SK-N-SH (cell line): ENCODE measurements around the gene FEZF2. TPM values are rescaled to one million over a fixed set of nuclear protein-coding genes. Genes with fewer than 3 reads are reported as not detected.

Experiments used
- CTCF ChIA-PET: fragments of 300-600, 350-600 bp; formaldehyde crosslinking; extraction: SDS; loops from one replicate; lab custom pipeline; 2021; lab: Yijun Ruan, JAX
- POLR2A ChIA-PET: fragments of 350-600 bp; sonication (Branson Sonifier 250); formaldehyde crosslinking; extraction: SDS; loops from one replicate; lab custom pipeline; 2020; ENCODE audit warnings: antibody characterized with exemption, inconsistent platforms; lab: Yijun Ruan, JAX
- DNase-seq: peaks from one replicate; pipeline ENCODE4 v3.0.0; 2012
- H2AFZ ChIP-seq: fragments of 200-600 bp; sonication (generic); 2 replicates; pipeline ENCODE4 v1.8.1; 2016; ENCODE audit warnings: antibody characterized with exemption, mild to moderate bottlenecking, low read depth
- H3F3A ChIP-seq: fragments of 200-600 bp; sonication (generic); replicated peaks from 2 replicates; pipeline ENCODE3; 2016; ENCODE audit warnings: antibody characterized with exemption, mild to moderate bottlenecking; ENCODE audit not compliant: insufficient read depth
- H3K27ac ChIP-seq, 2 experiments: fragments of 200-500 bp in 1 of 2; fragments of 200-600 bp in 1 of 2; sonication (Bioruptor generic) in 1 of 2; sonication (generic), shearing (Covaris generic) in 1 of 2; 2 replicates each; pipeline versions ENCODE4 v1.5.1 to v1.6.1; 2014 to 2016; ENCODE audit warnings: low read depth in 2 of 2, inconsistent platforms in 1 of 2, low read length in 1 of 2, mild to moderate bottlenecking in 1 of 2, mixed read lengths in 1 of 2
- H3K27me3 ChIP-seq: fragments of 200-600 bp; sonication (generic), shearing (Covaris generic); 2 replicates; pipeline ENCODE4 v1.6.1; 2016; ENCODE audit warnings: mixed run types; ENCODE audit not compliant: insufficient read depth
- H3K36me3 ChIP-seq, 2 experiments: fragments of 200-500 bp in 1 of 2; fragments of 200-600 bp in 1 of 2; sonication (Bioruptor generic) in 1 of 2; sonication (generic) in 1 of 2; replicated peaks in 1 of 2; 2 replicates each; pipeline versions ENCODE3 to v1.5.1; 2014 to 2016; ENCODE audit warnings: low read length in 1 of 2, mild to moderate bottlenecking in 1 of 2; ENCODE audit not compliant: insufficient read depth in 2 of 2, control insufficient read depth in 1 of 2
- H3K4me1 ChIP-seq, 2 experiments: fragments of 200-500 bp in 1 of 2; fragments of 200-600 bp in 1 of 2; sonication (Bioruptor generic) in 1 of 2; sonication (generic), shearing (Covaris generic) in 1 of 2; 2 replicates each; pipeline versions ENCODE4 v1.5.1 to v1.6.1; 2014 to 2016; ENCODE audit warnings: low read depth in 1 of 2, low read length in 1 of 2, mixed run types in 1 of 2; ENCODE audit not compliant: insufficient read depth in 2 of 2, control insufficient read depth in 1 of 2
- H3K4me2 ChIP-seq: fragments of 200-600 bp; sonication (generic), shearing (Covaris generic); 2 replicates; pipeline ENCODE4 v1.6.1; 2017; ENCODE audit warnings: mixed run types
- H3K4me3 ChIP-seq, 2 experiments: fragments of 200-500 bp in 1 of 2; fragments of 200-600 bp in 1 of 2; sonication (Bioruptor generic) in 1 of 2; sonication (generic), shearing (Covaris generic) in 1 of 2; 2 replicates each; pipeline versions ENCODE4 v1.5.1 to v1.8.1; 2014 to 2016; ENCODE audit warnings: low read depth in 2 of 2, inconsistent platforms in 1 of 2, low read length in 1 of 2, mild to moderate bottlenecking in 1 of 2, mixed read lengths in 1 of 2, moderate library complexity in 1 of 2
- H3K79me2 ChIP-seq: fragments of 200-600 bp; sonication (generic); 2 replicates; pipeline ENCODE4 v1.8.1; 2017; ENCODE audit warnings: mild to moderate bottlenecking; ENCODE audit not compliant: insufficient read depth
- H3K9ac ChIP-seq: fragments of 200-600 bp; sonication (generic); 2 replicates; pipeline ENCODE4 v1.6.1; 2017; ENCODE audit warnings: mixed run types
- H3K9me2 ChIP-seq: fragments of 200-600 bp; sonication (generic); 2 replicates; pipeline ENCODE4 v1.6.1; 2017; ENCODE audit warnings: mixed run types
- H3K9me3 ChIP-seq: fragments of 200-600 bp; sonication (generic); 2 replicates; pipeline ENCODE4 v1.6.1; 2017; ENCODE audit warnings: mixed run types, mild to moderate bottlenecking, moderate library complexity
- H4K20me1 ChIP-seq: fragments of 200-600 bp; sonication (generic); 2 replicates; pipeline ENCODE4 v1.6.1; 2017; ENCODE audit warnings: mild to moderate bottlenecking, mixed run types; ENCODE audit not compliant: insufficient read depth
- CTCF ChIP-seq: fragments of 200-600 bp; sonication (generic); IDR thresholded peaks from 2 replicates; pipeline ENCODE4 v1.6.1; 2017; ENCODE audit warnings: antibody characterized with exemption, mild to moderate bottlenecking, moderate library complexity
- ELF1 ChIP-seq: IDR thresholded peaks from 2 replicates; pipeline ENCODE4 v1.4.0; 2012
- FOSL2 ChIP-seq: IDR thresholded peaks from 2 replicates; pipeline ENCODE4 v1.4.0; 2012; ENCODE audit warnings: low read depth, mild to moderate bottlenecking, moderate library complexity, borderline replicate concordance
- FOXJ3 ChIP-seq: sonication (generic); formaldehyde crosslinking; IDR thresholded peaks from 2 replicates; pipeline ENCODE4 v1.5.1; 2020; ENCODE audit warnings: mild to moderate bottlenecking, missing genetic modification reagents
- FOXM1 ChIP-seq: IDR thresholded peaks from 2 replicates; pipeline ENCODE4 v1.4.0; 2012; ENCODE audit warnings: low read depth, mild to moderate bottlenecking
- GATA2 ChIP-seq: sonication (generic); formaldehyde crosslinking; IDR thresholded peaks from 2 replicates; pipeline ENCODE4 v1.5.0; 2020; ENCODE audit warnings: mild to moderate bottlenecking, missing genetic modification reagents
- IRF3 ChIP-seq: fragments of 150-350 bp; IDR thresholded peaks from 2 replicates; pipeline ENCODE4 v1.6.1; 2016; ENCODE audit warnings: mild to moderate bottlenecking, low read depth, low read length
- JUND ChIP-seq: IDR thresholded peaks from 2 replicates; pipeline ENCODE4 v1.4.0; 2012
- MEF2A ChIP-seq: IDR thresholded peaks from 2 replicates; pipeline ENCODE4 v1.4.0; 2012; ENCODE audit warnings: low read depth, borderline replicate concordance
- NRF1 ChIP-seq: IDR thresholded peaks from 2 replicates; pipeline ENCODE4 v1.6.1; 2012; ENCODE audit warnings: low read depth, mild to moderate bottlenecking, low read length
- PBX3 ChIP-seq: IDR thresholded peaks from 2 replicates; pipeline ENCODE4; 2012
- POLR2AphosphoS5 ChIP-seq: IDR thresholded peaks from 2 replicates; pipeline ENCODE4 v1.6.1; 2012; ENCODE audit warnings: low read depth, low read length
- REST ChIP-seq: IDR thresholded peaks from 2 replicates; pipeline ENCODE4 v1.6.1; 2012; ENCODE audit warnings: mild to moderate bottlenecking, low read depth, low read length, moderate library complexity
- SIN3A ChIP-seq: IDR thresholded peaks from 2 replicates; pipeline ENCODE4 v1.6.1; 2012; ENCODE audit warnings: low read depth, mild to moderate bottlenecking, low read length, moderate library complexity, borderline replicate concordance
- USF1 ChIP-seq: IDR thresholded peaks from 2 replicates; pipeline ENCODE4 v1.4.0; 2012; ENCODE audit warnings: low read depth, borderline replicate concordance
- USF2 ChIP-seq: fragments of 150-350 bp; IDR thresholded peaks from 2 replicates; pipeline ENCODE4 v1.6.1; 2017; ENCODE audit warnings: antibody characterized with exemption, low read length, low read depth, borderline replicate concordance
- YY1 ChIP-seq: IDR thresholded peaks from 2 replicates; pipeline ENCODE4 v1.4.0; 2012; ENCODE audit warnings: low read depth, mild to moderate bottlenecking
- polyA plus RNA-seq, 3 experiments: library from polyadenylated mRNA; depleted of rRNA; stranded (reverse); fragments of >200 nt; gene quantifications; 2 replicates each; pipeline ENCODE4 v1.2.3, GENCODE V29; 2012

FEZF2 gene
- polyA plus RNA-seq, 1 of the 3 experiments (the other 2 are of a cell fraction) = not detected

- no peak overlapping the region for H3K9ac ChIP-seq
- H4K20me1 ChIP-seq = no peaks in the 10 kb centered on the region
- no peaks in the 10 kb centered on the region for H3F3A ChIP-seq
- no peak overlapping the region for H3K27ac ChIP-seq
- H2AFZ ChIP-seq = no peak overlapping the region
- POLR2A ChIA-PET = no interaction called here
- TF ChIP-seq GATA2 (CRISPR knock-in tag) (no peak), JUND (no peak), IRF3 (no peak), FOXJ3 (CRISPR knock-in tag) (no peak), POLR2AphosphoS5 (no peak), ELF1 (no peak), USF1 (no peak), YY1 (no peak), CTCF (no peak), REST (no peak), FOSL2 (no peak), NRF1 (no peak), MEF2A (no peak), FOXM1 (no peak), PBX3 (no peak), USF2 (no peak), SIN3A (no peak)
- TF ChIP-seq, all 33 proteins: peak for 0
- Histone ChIP-seq H3K4me1 (peaks cover 0 to 3% of the 10 kb centered on the region in 2 experiments; a peak in 1 of 4 replicates), H3K9me2 (no peaks in the 10 kb centered on the region), H3K79me2 (no peaks in the 10 kb centered on the region), H3K9me3 (no peaks in the 10 kb centered on the region), H3K4me3 (no peak overlapping the region), H3K27me3 (peaks cover 28% of the 10 kb centered on the region), H3K4me2 (no peak overlapping the region), H3K36me3 (no peaks in the 10 kb centered on the region)
- CTCF ChIA-PET = no interaction called here
- DNase-seq = no peak
Observed at GRCh38 chr3:62364191-62364590, 9.2 kb downstream of the FEZF2 start.
